ENCODE measurements around the gene SRP54. TPM values are rescaled to one million over a fixed set of nuclear protein-coding genes. Genes with fewer than 3 reads are reported as not detected.
A peak's percentile ranks its signal among the peaks of the same experiment; 100 is the strongest.

Gene SRP54
- total RNA-seq, 1 donor from 2014 or later, result 43.5 TPM

DNA sequence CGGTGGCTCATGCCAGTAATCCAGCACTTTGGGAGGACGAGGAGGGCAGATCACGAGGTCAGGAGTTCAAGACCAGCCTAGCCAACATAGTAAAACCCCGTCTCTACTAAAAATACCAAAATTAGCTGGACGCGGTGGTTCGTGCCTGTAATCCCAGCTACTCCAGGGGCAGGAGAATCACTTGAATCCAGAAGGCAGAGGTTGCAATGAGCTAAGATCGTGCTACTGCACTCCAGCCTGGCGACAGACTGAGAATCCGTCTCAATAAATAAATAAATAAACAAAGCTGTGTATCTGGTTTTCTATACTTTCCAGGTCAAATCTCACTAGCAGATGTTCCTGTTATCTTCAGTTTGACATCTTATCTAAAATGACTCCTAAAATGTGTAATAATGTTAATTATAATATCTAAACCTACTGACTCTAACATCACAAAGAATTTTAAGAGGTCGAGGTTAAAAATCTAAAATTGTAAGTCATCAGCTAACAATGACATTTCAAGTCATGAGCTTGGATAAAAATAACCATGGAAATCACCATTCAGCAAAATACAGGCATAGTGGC lies 2.4 kb upstream of the SRP54 start:
- Mint-ChIP-seq H3K4me3 (ENCODE audit: unreplicated experiment) (peak overlapping the region; percentile 15), H3K36me3 (ENCODE audit: unreplicated experiment) (no peaks in the 10 kb centered on the region), H3K4me1 (ENCODE audit: low read depth, unreplicated experiment) (peaks cover 3% of the 10 kb centered on the region), H3K27ac (ENCODE audit: unreplicated experiment) (no peak overlapping the region), H3K27me3 (ENCODE audit: unreplicated experiment) (no peaks in the 10 kb centered on the region), H3K9me3 (ENCODE audit: unreplicated experiment) (peaks cover 3% of the 10 kb centered on the region)
- TF ChIP-seq, protein P1, sequence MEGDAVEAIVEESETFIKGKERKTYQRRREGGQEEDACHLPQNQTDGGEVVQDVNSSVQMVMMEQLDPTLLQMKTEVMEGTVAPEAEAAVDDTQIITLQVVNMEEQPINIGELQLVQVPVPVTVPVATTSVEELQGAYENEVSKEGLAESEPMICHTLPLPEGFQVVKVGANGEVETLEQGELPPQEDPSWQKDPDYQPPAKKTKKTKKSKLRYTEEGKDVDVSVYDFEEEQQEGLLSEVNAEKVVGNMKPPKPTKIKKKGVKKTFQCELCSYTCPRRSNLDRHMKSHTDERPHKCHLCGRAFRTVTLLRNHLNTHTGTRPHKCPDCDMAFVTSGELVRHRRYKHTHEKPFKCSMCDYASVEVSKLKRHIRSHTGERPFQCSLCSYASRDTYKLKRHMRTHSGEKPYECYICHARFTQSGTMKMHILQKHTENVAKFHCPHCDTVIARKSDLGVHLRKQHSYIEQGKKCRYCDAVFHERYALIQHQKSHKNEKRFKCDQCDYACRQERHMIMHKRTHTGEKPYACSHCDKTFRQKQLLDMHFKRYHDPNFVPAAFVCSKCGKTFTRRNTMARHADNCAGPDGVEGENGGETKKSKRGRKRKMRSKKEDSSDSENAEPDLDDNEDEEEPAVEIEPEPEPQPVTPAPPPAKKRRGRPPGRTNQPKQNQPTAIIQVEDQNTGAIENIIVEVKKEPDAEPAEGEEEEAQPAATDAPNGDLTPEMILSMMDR (IDR thresholded peaks at IDR 0.05; ENCODE audit: partially characterized antibody, unreplicated experiment), result no peak
- no peak for DNase-seq

DNA sequence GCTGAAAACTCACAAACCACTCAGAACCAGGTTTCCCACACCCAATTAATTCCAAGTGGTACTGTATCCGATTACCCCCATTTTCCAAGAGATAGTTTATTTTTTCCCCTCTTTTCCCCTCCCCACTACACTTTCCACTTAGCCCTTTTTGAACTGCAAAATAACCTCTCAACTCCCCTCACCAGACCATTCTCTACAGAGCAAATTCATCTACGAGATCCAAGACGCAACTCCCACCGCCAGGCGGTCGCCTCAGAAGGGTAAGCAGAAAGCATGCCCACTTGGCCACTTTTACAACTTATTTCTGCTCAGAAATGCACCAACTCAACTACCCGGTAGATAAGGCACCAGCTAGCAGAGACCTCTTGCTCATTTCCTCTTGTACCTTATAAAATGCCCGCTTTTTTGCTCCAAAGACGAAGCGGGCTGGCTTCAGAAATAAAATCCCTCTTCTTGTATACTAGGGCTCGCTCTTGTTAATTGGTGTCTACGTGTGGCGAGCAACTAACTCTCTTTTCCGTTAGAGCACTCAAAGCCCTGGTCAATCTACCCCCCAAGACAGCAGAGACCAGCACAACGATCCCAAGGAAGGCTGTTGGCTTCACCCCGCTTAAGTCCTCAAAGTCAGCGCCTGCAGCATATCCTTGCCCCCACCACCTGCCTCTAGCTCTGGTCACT lies 910 bp upstream of the SRP54 start:
- no peaks in the 10 kb centered on the region for H3K36me3 Mint-ChIP-seq (ENCODE audit: unreplicated experiment)

DNA sequence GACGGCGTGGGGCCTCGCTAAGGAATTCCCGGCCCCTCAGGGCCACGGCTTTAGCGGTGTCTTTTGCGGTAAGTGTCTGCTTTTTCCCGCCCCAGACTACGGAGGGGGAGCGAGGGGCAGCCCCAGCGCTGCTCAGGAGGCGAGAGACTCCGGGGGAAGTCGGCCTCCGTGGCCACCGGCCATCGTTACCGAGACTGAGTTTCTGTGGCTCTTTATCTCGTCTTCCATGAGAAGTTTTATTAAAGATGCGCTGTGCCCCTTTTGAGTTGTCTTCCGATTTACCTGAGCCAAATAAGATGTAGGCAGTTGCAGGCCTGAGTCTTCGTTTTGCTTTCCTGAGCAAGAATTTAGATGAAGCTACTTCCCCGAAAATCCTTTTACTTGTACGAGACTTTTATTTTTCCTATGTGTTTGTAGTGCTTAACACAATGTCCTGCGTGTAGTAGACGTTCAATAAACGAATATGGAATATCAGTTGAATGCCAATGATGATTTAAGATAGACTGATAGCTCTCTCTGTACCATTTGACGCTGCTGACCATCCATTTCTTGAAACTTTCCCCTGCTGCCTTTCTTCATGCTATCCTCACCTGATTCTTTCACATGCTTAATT lies 462 bp downstream of the SRP54 start:
- Mint-ChIP-seq H3K4me1 (ENCODE audit: low read depth, unreplicated experiment) (peaks cover 5% of the 10 kb centered on the region), H3K27me3 (ENCODE audit: unreplicated experiment) (no peaks in the 10 kb centered on the region), H3K4me3 (ENCODE audit: unreplicated experiment) (no peak overlapping the region), H3K27ac (ENCODE audit: unreplicated experiment) (no peak overlapping the region), H3K36me3 (ENCODE audit: unreplicated experiment) (no peaks in the 10 kb centered on the region), H3K9me3 (ENCODE audit: unreplicated experiment) (peaks cover 3% of the 10 kb centered on the region)
- no peak for DNase-seq
- TF ChIP-seq, protein P1 (IDR thresholded peaks at IDR 0.05; ENCODE audit: partially characterized antibody, unreplicated experiment), result no peak

More for the DNA sequence above, 910 bp upstream of the SRP54 start:
- no peak overlapping the region for H3K4me3 Mint-ChIP-seq (ENCODE audit: unreplicated experiment)
- TF ChIP-seq, protein P1 (IDR thresholded peaks at IDR 0.05; ENCODE audit: partially characterized antibody, unreplicated experiment), result peak; percentile 52
- H3K27me3 Mint-ChIP-seq (ENCODE audit: unreplicated experiment), result no peaks in the 10 kb centered on the region
- H3K27ac Mint-ChIP-seq (ENCODE audit: unreplicated experiment), result no peak overlapping the region
- DNase-seq, result peak; percentile 58
- H3K9me3 Mint-ChIP-seq (ENCODE audit: unreplicated experiment), result peaks cover 3% of the 10 kb centered on the region
- peaks cover 5% of the 10 kb centered on the region for H3K4me1 Mint-ChIP-seq (ENCODE audit: low read depth, unreplicated experiment)

DNA sequence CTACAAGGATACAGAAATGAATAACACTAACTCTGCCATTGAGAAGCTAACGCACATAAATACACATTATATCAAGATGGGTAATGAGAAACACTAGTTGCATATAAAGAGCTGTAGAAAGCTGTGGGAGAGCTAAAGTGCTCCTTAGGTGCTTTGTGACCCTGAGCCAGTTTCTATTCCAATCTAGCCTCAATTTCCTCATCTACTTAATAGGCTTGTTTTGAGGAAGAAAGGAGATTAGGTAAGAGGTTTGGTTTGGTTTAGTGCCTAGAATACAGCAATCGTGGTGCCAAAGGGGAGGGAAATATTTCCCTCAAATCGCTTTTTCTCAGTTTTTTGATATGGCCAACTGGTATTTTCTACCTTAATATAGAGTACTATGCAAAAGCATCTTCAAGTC lies 994 bp downstream of the SRP54 start:
- Mint-ChIP-seq H3K27me3 (ENCODE audit: unreplicated experiment) (no peaks in the 10 kb centered on the region), H3K27ac (ENCODE audit: unreplicated experiment) (no peak overlapping the region), H3K4me1 (ENCODE audit: low read depth, unreplicated experiment) (peaks cover 5% of the 10 kb centered on the region), H3K4me3 (ENCODE audit: unreplicated experiment) (no peak overlapping the region), H3K9me3 (ENCODE audit: unreplicated experiment) (peaks cover 3% of the 10 kb centered on the region), H3K36me3 (ENCODE audit: unreplicated experiment) (no peaks in the 10 kb centered on the region)
- TF ChIP-seq, protein P1 (IDR thresholded peaks at IDR 0.05; ENCODE audit: partially characterized antibody, unreplicated experiment), result no peak
- no peak for DNase-seq

DNA sequence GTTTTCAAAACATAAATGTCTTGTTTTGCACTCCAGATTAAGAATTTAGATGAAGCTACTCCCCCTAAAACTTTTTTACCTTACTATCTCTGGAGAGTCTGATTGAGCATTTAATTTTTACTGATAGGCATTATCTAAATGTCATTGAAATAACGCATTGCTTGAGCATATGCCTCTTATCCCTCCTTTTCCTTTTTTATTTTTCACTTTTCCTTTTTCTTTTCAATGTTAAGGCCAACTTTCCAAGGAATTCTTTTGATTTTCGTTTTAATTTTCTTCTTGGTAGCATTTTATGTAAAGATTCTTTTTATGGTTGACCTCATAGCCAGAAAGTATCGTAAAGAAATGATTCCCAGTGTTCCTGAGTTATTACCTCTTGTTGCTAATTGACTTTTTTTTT lies 2.9 kb downstream of the SRP54 start:
- TF ChIP-seq, protein P1 (IDR thresholded peaks at IDR 0.05; ENCODE audit: partially characterized antibody, unreplicated experiment), result no peak
- Mint-ChIP-seq H3K36me3 (ENCODE audit: unreplicated experiment) (no peaks in the 10 kb centered on the region), H3K27me3 (ENCODE audit: unreplicated experiment) (no peaks in the 10 kb centered on the region), H3K27ac (ENCODE audit: unreplicated experiment) (no peak overlapping the region), H3K4me1 (ENCODE audit: low read depth, unreplicated experiment) (peaks cover 5% of the 10 kb centered on the region), H3K4me3 (ENCODE audit: unreplicated experiment) (no peak overlapping the region), H3K9me3 (ENCODE audit: unreplicated experiment) (peaks cover 3% of the 10 kb centered on the region)
- no peak for DNase-seq
